Epithelial cell of proximal tubule (primary cell): ENCODE measurements around the gene GLI1. TPM values are rescaled to one million over a fixed set of nuclear protein-coding genes. Genes with fewer than 3 reads are reported as not detected.
"Not testable (repeated sequence)": the region's sequence is repeated elsewhere in the genome, so short reads cannot be mapped to it uniquely, and the experiment has no call there.

Experiments used
- DNase-seq: peaks from one replicate; pipeline ENCODE4 v3.0.0-alpha.2; 2011; ENCODE audit warnings: low read depth
- H3K4me3 ChIP-seq: 2 replicates; pipeline ENCODE4 v1.5.1; 2011; ENCODE audit warnings: low read depth, mild to moderate bottlenecking, low read length
- total RNA-seq: library from RNA; depleted of rRNA; stranded (reverse); fragments of >200 nt; gene quantifications from 2 replicates; pipeline ENCODE4 v1.2.3, GENCODE V29; 2015
- TF ChIP-seq, protein P1 (sequence below): conservative IDR thresholded peaks from 2 replicates; pipeline ENCODE4 v1.5.1; 2012; ENCODE audit warnings: low read depth, mild to moderate bottlenecking, low read length

The GLI1 gene
- total RNA-seq, 1 donor from 2014 or later = not detected

DNA sequence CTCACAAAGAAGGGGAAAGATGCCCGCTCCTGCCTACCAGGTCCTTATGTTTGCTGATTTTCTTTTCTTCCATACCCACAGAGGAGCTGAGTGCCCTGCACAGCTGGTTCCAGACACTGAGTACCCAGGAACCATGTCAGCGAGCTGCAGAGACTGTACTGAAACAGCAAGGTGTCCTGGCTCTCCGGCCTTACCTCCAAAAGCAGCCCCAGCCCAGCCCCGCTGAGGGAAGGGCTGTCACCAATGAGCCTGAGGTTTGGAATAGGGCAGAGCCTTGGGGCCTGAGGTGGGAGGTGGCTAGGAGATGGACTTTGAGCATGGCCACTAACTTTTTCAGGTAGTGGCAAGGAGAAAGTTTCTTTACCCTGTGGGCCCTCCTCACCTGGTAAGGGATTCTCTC, 30.5 kb downstream of the GLI1 start:
- no peak for DNase-seq
- TF ChIP-seq, protein P1, sequence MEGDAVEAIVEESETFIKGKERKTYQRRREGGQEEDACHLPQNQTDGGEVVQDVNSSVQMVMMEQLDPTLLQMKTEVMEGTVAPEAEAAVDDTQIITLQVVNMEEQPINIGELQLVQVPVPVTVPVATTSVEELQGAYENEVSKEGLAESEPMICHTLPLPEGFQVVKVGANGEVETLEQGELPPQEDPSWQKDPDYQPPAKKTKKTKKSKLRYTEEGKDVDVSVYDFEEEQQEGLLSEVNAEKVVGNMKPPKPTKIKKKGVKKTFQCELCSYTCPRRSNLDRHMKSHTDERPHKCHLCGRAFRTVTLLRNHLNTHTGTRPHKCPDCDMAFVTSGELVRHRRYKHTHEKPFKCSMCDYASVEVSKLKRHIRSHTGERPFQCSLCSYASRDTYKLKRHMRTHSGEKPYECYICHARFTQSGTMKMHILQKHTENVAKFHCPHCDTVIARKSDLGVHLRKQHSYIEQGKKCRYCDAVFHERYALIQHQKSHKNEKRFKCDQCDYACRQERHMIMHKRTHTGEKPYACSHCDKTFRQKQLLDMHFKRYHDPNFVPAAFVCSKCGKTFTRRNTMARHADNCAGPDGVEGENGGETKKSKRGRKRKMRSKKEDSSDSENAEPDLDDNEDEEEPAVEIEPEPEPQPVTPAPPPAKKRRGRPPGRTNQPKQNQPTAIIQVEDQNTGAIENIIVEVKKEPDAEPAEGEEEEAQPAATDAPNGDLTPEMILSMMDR = no peak
- H3K4me3 ChIP-seq = no peak overlapping the region

- H3K4me3 ChIP-seq = no peak overlapping the region
- TF ChIP-seq, protein P1 = peak; percentile 36
- no peak for DNase-seq
Measured at GRCh38 chr12:57491393-57492280, 32.1 kb downstream of the GLI1 start.

DNA sequence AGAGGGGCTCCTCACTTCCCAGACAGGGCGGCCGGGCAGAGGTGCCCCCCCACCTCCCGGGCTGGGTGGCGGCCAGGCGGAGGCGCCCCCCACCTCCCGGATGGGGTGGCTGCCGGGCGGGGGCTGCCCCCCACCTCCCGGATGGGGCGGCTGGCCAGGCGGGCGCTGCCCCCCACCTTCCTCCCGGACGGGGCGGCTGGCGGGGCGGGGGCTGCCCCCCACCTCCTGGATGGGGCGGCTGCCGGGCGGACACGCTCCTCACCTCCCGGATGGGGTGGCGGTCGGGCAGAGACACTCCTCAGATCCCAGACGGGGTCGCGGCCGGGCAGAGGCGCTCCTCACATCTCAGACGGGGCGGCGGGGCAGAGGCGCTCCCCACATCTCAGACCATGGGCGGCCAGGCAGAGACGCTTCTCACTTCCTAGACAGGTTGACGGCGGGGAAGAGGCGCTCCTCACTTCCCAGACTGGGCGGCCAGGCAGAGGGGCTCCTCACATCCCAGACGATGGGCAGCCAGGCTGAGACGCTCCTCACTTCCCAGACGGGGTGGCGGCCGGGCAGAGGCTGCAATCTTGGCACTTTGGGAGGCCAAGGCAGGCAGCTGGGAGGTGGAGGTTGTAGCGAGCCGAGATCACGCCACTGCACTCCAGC, 35.6 kb downstream of the GLI1 start:
- not testable (repeated sequence) for H3K4me3 ChIP-seq, DNase-seq

DNA sequence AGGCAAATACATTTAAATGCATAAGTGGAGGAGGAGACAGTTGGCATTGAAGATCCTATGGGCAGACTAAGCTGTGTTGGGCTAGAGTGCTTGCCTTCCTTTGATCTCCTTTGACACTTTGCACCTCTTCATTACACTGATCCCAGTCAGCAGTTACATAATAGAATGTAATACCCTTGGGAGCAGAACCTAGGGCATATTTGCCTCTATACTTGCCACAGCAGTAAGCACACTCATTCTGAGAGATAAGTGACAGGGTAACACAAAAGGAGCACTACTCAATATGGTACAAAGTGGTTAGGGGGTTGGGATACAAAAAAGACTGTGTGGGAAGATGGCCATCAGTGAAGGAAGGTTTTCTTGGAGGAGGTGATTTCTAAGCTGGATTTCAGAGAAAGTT, 37.2 kb downstream of the GLI1 start:
- TF ChIP-seq, protein P1 = no peak
- H3K4me3 ChIP-seq = no peak overlapping the region
- no peak for DNase-seq

- TF ChIP-seq, protein P1 = no peak
- no peak overlapping the region for H3K4me3 ChIP-seq
- no peak for DNase-seq
Measured at GRCh38 chr12:57497223-57498131, 37.9 kb downstream of the GLI1 start.

DNA sequence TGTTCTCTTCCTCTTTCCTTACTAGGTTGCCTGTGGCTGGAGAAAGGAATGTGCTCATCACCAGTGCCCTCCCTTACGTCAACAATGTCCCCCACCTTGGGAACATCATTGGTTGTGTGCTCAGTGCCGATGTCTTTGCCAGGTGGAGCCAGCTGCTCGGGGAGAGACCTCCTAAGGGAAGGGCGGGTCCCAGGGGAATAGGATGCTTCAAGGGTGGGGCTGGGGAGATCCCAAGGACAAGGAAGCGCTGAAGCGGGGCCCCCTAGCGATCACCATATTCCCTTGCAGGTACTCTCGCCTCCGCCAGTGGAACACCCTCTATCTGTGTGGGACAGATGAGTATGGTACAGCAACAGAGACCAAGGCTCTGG, 38.5 kb downstream of the GLI1 start:
- TF ChIP-seq, protein P1 = no peak
- H3K4me3 ChIP-seq = no peak overlapping the region
- DNase-seq = no peak

GRCh38 chr12:57498571-57498970, 39.0 kb downstream of the GLI1 start:
- no peak overlapping the region for H3K4me3 ChIP-seq
- no peak for DNase-seq
- TF ChIP-seq, protein P1 = no peak
